NCI-H1930 (cell line): Measurements from ENCODE around the gene FARS2.

Experiments used
- DNase-seq, 2 experiments: peaks; one replicate each; lab custom pipeline; 2025; lab: John Stamatoyannopoulos, UW

FARS2 gene

GRCh38 chr6:5379647-5380242 is 118.4 kb downstream of the FARS2 start:
- DNase-seq: no peak

- no peak for DNase-seq
Measured at GRCh38 chr6:5383856-5384255, 122.5 kb downstream of the FARS2 start.

- no peak for DNase-seq
Measured at GRCh38 chr6:5384276-5384675, 123.0 kb downstream of the FARS2 start.

- DNase-seq: no peak
Measured at GRCh38 chr6:5388326-5388725, 127.0 kb downstream of the FARS2 start.

- no peak for DNase-seq
Measured at GRCh38 chr6:5389086-5389745, 127.9 kb downstream of the FARS2 start.

- no peak for DNase-seq
Measured at GRCh38 chr6:5390177-5390576, 128.9 kb downstream of the FARS2 start.

- DNase-seq: no peak
Measured at GRCh38 chr6:5394280-5394679, 133.0 kb downstream of the FARS2 start.

GRCh38 chr6:5395719-5396118 is 134.4 kb downstream of the FARS2 start:
- DNase-seq: no peak

- no peak for DNase-seq
Measured at GRCh38 chr6:5398530-5398929, 137.2 kb downstream of the FARS2 start.

GRCh38 chr6:5399391-5399790 is 138.1 kb downstream of the FARS2 start:
- no peak for DNase-seq

GRCh38 chr6:5401845-5402738 is 140.8 kb downstream of the FARS2 start:
- no peak for DNase-seq

GRCh38 chr6:5403076-5403475 is 141.8 kb downstream of the FARS2 start:
- DNase-seq: no peak

GRCh38 chr6:5403609-5404008 is 142.3 kb downstream of the FARS2 start:
- DNase-seq: no peak

GRCh38 chr6:5405976-5406375 is 144.7 kb downstream of the FARS2 start:
- no peak for DNase-seq

- no peak for DNase-seq
Measured at GRCh38 chr6:5411414-5411813, 150.1 kb downstream of the FARS2 start.

GRCh38 chr6:5412017-5412416 is 150.7 kb downstream of the FARS2 start:
- DNase-seq: no peak

- DNase-seq: no peak
Measured at GRCh38 chr6:5412663-5413062, 151.3 kb downstream of the FARS2 start.

- DNase-seq: no peak
Measured at GRCh38 chr6:5416250-5416649, 154.9 kb downstream of the FARS2 start.

- no peak for DNase-seq
Measured at GRCh38 chr6:5422321-5422915, 161.1 kb downstream of the FARS2 start.

- no peak for DNase-seq
Measured at GRCh38 chr6:5423251-5423650, 161.9 kb downstream of the FARS2 start.

GRCh38 chr6:5424726-5425125 is 163.4 kb downstream of the FARS2 start:
- DNase-seq: no peak

GRCh38 chr6:5425267-5425666 is 164.0 kb downstream of the FARS2 start:
- DNase-seq: no peak

- no peak for DNase-seq
Measured at GRCh38 chr6:5425797-5426196, 164.5 kb downstream of the FARS2 start.
